ENCODE measurements around the gene FXYD6.

Gene FXYD6

DNA sequence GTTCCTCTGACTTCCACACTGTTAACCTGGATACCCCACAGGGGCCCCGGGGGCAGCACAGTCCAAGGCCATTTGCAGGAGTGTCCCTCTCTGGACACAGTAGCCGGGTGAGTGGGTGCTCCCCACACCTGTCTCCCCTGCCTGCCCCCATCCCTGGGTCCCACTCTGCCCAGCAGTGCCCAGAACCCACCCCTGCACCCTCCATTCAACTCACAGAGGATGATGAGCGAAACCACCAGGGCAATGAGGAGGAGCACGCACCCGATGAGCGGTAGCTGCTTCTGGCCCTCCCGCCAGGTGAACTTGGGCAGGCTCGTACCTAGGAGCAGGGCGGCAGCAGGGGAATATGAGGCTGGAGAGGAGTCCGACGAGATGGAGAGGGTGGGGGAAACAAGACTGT lies 40.5 kb upstream of the FXYD6 start:
- DNase-seq: no peak
- H3K79me2 ChIP-seq (ENCODE audit: low read length): no peaks in the 10 kb centered on the region
- H3K27me3 ChIP-seq (replicated peaks; ENCODE audit: insufficient read depth, low read length): no peaks in the 10 kb centered on the region
- H4K20me1 ChIP-seq (ENCODE audit: insufficient read depth, low read length): no peaks in the 10 kb centered on the region
- H2AFZ ChIP-seq (ENCODE audit: low read length): no peak overlapping the region
- H3K4me2 ChIP-seq (ENCODE audit: low read depth, low read length): no peak overlapping the region
- no peaks in the 10 kb centered on the region for H3K36me3 ChIP-seq (replicated peaks; ENCODE audit: insufficient read depth, low read length)
- H3K9ac ChIP-seq (ENCODE audit: low read length): no peak overlapping the region
- H3K4me3 ChIP-seq (ENCODE audit: low read length): no peak overlapping the region
- no peaks in the 10 kb centered on the region for H3K9me3 ChIP-seq (replicated peaks; ENCODE audit: insufficient read depth, low read length)
- no peak overlapping the region for H3K27ac ChIP-seq (ENCODE audit: low read length)
- H3K4me1 ChIP-seq (ENCODE audit: low read length): no peaks in the 10 kb centered on the region
- no peaks in the 10 kb centered on the region for H3K9me2 ChIP-seq (replicated peaks; ENCODE audit: insufficient read depth, low read length)
- TF ChIP-seq, protein P1, sequence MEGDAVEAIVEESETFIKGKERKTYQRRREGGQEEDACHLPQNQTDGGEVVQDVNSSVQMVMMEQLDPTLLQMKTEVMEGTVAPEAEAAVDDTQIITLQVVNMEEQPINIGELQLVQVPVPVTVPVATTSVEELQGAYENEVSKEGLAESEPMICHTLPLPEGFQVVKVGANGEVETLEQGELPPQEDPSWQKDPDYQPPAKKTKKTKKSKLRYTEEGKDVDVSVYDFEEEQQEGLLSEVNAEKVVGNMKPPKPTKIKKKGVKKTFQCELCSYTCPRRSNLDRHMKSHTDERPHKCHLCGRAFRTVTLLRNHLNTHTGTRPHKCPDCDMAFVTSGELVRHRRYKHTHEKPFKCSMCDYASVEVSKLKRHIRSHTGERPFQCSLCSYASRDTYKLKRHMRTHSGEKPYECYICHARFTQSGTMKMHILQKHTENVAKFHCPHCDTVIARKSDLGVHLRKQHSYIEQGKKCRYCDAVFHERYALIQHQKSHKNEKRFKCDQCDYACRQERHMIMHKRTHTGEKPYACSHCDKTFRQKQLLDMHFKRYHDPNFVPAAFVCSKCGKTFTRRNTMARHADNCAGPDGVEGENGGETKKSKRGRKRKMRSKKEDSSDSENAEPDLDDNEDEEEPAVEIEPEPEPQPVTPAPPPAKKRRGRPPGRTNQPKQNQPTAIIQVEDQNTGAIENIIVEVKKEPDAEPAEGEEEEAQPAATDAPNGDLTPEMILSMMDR (IDR thresholded peaks at IDR 0.05; ENCODE audit: low read length): no peak
- TF ChIP-seq EZH2 (optimal IDR thresholded peaks at IDR 0.05; ENCODE audit: low read depth, low read length): no peak
- TF ChIP-seq EZH2phosphoT487 (IDR thresholded peaks at IDR 0.05; ENCODE audit: low read length): no peak
- no peaks in the 10 kb centered on the region for H3F3A ChIP-seq (ENCODE audit: insufficient read depth, low read length)

DNA sequence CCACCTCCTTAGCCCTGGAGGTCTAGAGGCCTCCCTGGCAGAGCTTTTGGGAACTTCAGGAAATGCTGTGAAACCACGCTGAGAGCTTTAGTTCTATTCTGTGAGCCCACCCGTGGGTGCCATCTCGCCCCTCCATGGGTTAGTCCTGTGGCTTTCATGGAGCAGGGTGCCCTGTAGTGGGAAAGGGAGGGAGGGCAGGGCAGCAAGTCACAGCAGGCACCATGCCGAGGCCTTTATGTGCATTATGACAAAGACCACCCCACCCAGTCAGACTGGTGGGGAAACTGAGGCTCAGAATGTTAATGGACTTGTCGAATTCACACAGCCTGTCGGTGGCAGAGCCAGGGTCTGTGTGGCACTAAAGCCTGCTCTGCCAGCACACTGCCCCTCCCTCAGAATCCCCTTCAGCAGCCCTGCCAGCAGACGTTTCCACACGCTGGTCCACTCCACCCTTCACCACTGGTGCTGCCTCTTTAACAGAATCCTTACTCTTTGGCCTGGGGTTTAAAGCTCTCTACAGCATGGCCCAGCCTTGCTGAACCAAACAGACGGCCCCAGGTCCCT lies 39.3 kb upstream of the FXYD6 start:
- Histone ChIP-seq H3K27ac (ENCODE audit: low read length) (no peak overlapping the region), H3F3A (ENCODE audit: insufficient read depth, low read length) (no peaks in the 10 kb centered on the region), H4K20me1 (ENCODE audit: insufficient read depth, low read length) (no peaks in the 10 kb centered on the region), H3K9me2 (replicated peaks; ENCODE audit: insufficient read depth, low read length) (no peaks in the 10 kb centered on the region), H3K36me3 (replicated peaks; ENCODE audit: insufficient read depth, low read length) (no peaks in the 10 kb centered on the region), H3K4me3 (ENCODE audit: low read length) (no peak overlapping the region), H3K9me3 (replicated peaks; ENCODE audit: insufficient read depth, low read length) (no peaks in the 10 kb centered on the region), H3K79me2 (ENCODE audit: low read length) (no peaks in the 10 kb centered on the region), H3K27me3 (replicated peaks; ENCODE audit: insufficient read depth, low read length) (no peaks in the 10 kb centered on the region), H2AFZ (ENCODE audit: low read length) (no peak overlapping the region), H3K4me1 (ENCODE audit: low read length) (no peaks in the 10 kb centered on the region), H3K4me2 (ENCODE audit: low read depth, low read length) (no peak overlapping the region), H3K9ac (ENCODE audit: low read length) (no peak overlapping the region)
- no peak for DNase-seq
- no peak for TF ChIP-seq EZH2 (optimal IDR thresholded peaks at IDR 0.05; ENCODE audit: low read depth, low read length)

DNA sequence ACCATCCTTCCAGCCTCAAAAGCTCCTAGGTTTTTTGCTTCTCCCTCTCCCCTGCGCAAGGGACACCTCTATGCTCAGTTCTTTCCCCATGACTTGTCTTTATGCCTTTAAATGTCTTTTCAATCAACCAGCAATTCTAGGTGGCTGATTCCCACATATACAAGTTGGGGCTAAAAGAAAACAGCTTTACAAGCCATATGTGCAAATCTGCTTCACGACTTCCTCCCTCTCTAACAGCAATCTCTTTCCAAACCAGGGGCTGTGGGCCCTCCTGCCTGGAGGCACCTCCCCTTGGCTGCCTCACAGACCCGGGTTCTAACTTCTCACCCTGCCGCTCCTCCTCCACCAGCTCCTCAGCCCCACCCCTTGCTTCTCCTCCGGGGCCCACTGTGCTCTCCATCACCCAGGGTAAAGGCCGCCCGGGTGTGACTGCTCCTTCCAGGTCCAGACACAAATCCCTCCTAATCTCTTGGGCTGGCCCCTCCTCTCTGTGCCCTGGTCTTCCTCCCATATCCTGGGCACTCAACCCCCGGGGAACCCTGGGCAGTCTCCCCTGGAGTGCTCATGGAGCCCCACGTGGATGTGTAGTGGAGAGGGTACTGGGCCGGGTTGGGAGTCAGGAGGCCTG lies 38.6 kb upstream of the FXYD6 start:
- Histone ChIP-seq H3K79me2 (ENCODE audit: low read length) (no peaks in the 10 kb centered on the region), H3K4me1 (ENCODE audit: low read length) (no peaks in the 10 kb centered on the region), H4K20me1 (ENCODE audit: insufficient read depth, low read length) (no peaks in the 10 kb centered on the region), H3F3A (ENCODE audit: insufficient read depth, low read length) (no peaks in the 10 kb centered on the region), H3K4me3 (ENCODE audit: low read length) (no peak overlapping the region), H3K9me3 (replicated peaks; ENCODE audit: insufficient read depth, low read length) (no peaks in the 10 kb centered on the region), H3K9me2 (replicated peaks; ENCODE audit: insufficient read depth, low read length) (no peaks in the 10 kb centered on the region), H3K36me3 (replicated peaks; ENCODE audit: insufficient read depth, low read length) (no peaks in the 10 kb centered on the region), H3K9ac (ENCODE audit: low read length) (no peak overlapping the region), H2AFZ (ENCODE audit: low read length) (no peak overlapping the region), H3K27me3 (replicated peaks; ENCODE audit: insufficient read depth, low read length) (no peaks in the 10 kb centered on the region), H3K4me2 (ENCODE audit: low read depth, low read length) (no peak overlapping the region), H3K27ac (ENCODE audit: low read length) (no peak overlapping the region)
- DNase-seq: no peak
- TF ChIP-seq EZH2 (optimal IDR thresholded peaks at IDR 0.05; ENCODE audit: low read depth, low read length) (no peak), EZH2phosphoT487 (IDR thresholded peaks at IDR 0.05; ENCODE audit: low read length) (no peak)
- TF ChIP-seq, protein P1 (IDR thresholded peaks at IDR 0.05; ENCODE audit: low read length): no peak

DNA sequence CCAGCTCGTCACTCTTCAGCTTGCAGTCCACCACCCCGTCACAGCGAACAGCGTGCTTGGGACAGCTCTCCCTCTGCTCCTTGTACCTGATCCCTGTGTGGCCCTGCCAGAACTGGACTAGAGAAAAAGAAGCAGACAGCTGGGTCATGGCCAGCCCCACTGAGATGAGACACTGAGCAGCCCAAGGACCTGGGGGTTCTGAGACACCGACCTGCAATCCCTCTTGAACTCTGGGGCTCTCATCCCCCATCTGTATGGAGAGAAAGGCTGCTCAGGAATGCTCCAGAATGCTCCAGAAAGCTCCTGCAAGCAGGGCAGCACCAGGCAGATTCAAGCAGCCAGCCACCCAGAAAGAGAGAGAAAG lies 37.9 kb upstream of the FXYD6 start:
- H3K27me3 ChIP-seq (replicated peaks; ENCODE audit: insufficient read depth, low read length): no peaks in the 10 kb centered on the region

More for the DNA sequence above, 37.9 kb upstream of the FXYD6 start:
- no peak overlapping the region for H3K9ac ChIP-seq (ENCODE audit: low read length)
- H4K20me1 ChIP-seq (ENCODE audit: insufficient read depth, low read length): no peaks in the 10 kb centered on the region
- H3F3A ChIP-seq (ENCODE audit: insufficient read depth, low read length): no peaks in the 10 kb centered on the region
- H3K4me3 ChIP-seq (ENCODE audit: low read length): no peak overlapping the region
- no peaks in the 10 kb centered on the region for H3K36me3 ChIP-seq (replicated peaks; ENCODE audit: insufficient read depth, low read length)
- H3K79me2 ChIP-seq (ENCODE audit: low read length): no peaks in the 10 kb centered on the region
- H3K4me1 ChIP-seq (ENCODE audit: low read length): no peaks in the 10 kb centered on the region
- no peaks in the 10 kb centered on the region for H3K9me3 ChIP-seq (replicated peaks; ENCODE audit: insufficient read depth, low read length)
- H2AFZ ChIP-seq (ENCODE audit: low read length): no peak overlapping the region
- no peak for DNase-seq
- TF ChIP-seq EZH2 (optimal IDR thresholded peaks at IDR 0.05; ENCODE audit: low read depth, low read length) (no peak), EZH2phosphoT487 (IDR thresholded peaks at IDR 0.05; ENCODE audit: low read length) (no peak)
- TF ChIP-seq, protein P1 (IDR thresholded peaks at IDR 0.05; ENCODE audit: low read length): no peak
- no peak overlapping the region for H3K27ac ChIP-seq (ENCODE audit: low read length)
- H3K4me2 ChIP-seq (ENCODE audit: low read depth, low read length): no peak overlapping the region
- H3K9me2 ChIP-seq (replicated peaks; ENCODE audit: insufficient read depth, low read length): no peaks in the 10 kb centered on the region
